Measurements from ENCODE around the gene VEGFA.

Gene VEGFA

DNA sequence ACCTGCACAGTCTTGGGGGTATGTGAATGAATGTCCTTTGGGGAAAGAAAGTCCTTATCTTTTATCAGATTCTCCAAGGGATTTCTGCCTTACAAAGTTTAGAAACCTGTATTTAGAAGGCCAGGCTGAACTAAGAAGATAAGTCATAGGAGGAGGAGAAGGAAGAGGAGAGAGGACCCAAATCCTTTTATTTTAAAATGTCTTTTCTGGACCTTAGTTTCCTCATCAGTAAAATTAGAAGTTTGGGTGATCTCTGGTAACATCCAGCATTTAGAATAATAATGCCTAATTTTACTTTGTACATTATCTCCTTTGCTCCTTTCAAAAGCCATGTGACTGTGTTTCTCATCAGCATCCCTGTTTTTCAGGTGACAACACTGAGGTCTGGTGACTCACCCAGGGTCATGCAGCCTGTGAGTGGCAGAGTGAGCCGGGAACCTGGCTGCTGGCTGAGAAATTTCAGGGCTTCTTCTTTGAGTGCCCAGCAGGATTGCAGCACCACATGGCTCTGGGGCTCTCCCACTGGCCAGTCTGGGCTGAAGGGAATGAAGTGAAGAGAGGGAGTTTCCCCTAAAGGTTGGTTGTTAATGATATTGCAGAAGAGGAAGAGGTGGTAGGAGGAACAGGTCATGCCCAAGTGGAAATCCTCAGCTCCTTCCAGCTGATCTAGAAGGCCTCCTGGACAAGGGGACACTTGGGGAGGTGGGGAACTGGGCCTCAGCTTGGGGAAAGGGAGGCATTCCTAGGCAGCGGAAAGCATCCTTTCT is 34.0 kb downstream of the VEGFA start:
- H3K4me3 ChIP-seq (ENCODE audit: low read depth in 1 of 2, low read length in 2 of 2): no peak overlapping the region
- H3K36me3 ChIP-seq (ENCODE audit: control insufficient read depth in 1 of 2, insufficient read depth in 2 of 2, low read length in 2 of 2): no peaks in the 10 kb centered on the region
- H3K4me1 ChIP-seq (ENCODE audit: control insufficient read depth in 1 of 2, insufficient read depth in 2 of 2, low read length in 2 of 2): peaks cover 0 to 4% of the 10 kb centered on the region in 2 donors
- peak overlapping the region; percentile 13 for H3K27ac ChIP-seq (ENCODE audit: low read length)
- H3K9me3 ChIP-seq (ENCODE audit: control insufficient read depth in 1 of 2, low read length in 2 of 2): no peaks in the 10 kb centered on the region
- no peaks in the 10 kb centered on the region for H3K27me3 ChIP-seq (ENCODE audit: low read depth, low read length)

DNA sequence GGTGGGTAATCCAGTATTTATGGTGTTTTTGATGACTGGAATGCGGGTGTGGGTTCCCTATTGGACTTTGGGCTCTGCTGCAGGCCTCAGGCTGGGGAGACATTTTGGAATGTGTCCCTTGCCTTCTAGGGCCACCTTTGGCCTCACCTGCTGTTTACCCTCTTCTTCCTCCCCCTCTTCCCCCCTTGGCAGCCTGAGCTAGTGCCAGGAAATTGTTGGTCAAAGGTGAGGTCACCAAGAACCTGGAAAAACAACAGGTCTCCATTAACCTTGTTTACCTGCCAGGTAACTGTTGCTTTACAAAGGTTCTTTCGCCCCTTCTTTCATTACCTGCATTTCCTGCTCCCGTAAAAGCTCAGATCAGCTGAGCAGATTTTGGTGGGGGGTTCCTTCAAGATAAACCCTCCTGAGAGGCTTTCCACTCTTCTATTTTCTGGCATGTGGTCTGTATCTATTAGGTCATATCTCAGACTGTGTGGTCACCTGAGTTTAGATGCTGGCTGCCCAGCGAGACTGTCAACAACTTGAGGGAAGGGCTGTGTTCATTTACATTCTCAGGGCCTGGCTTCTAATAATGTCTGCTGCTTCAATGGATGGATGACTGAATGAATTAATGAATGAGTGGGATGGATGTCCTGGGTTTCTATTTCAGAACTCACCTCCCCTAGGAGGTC is 34.7 kb downstream of the VEGFA start:
- Histone ChIP-seq H3K27ac (ENCODE audit: low read length) (peak overlapping the region; percentile 45), H3K4me1 (ENCODE audit: control insufficient read depth in 1 of 2, insufficient read depth in 2 of 2, low read length in 2 of 2) (peaks cover 0 to 4% of the 10 kb centered on the region in 2 donors)

DNA sequence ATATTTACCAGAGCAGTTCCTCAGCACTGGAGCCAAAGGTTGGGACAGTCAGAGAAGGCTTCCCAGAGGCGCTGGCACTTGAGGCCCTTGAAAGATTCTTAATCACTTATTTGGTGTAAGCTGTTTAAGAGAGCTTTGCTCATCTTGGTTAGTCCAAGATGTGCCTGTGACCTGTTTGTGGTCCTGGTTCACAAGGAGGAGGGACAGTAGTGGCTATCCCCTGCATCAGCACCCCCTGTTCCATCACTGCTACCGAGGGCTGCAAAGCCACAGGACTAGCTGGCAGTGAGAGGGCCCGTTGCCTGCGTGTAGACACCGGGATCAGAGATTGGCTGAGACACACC is 35.7 kb downstream of the VEGFA start:
- H3K9me3 ChIP-seq (ENCODE audit: control insufficient read depth in 1 of 2, low read length in 2 of 2): no peaks in the 10 kb centered on the region
- peaks cover 0 to 4% of the 10 kb centered on the region in 2 donors for H3K4me1 ChIP-seq (ENCODE audit: control insufficient read depth in 1 of 2, insufficient read depth in 2 of 2, low read length in 2 of 2)
- H3K27ac ChIP-seq (ENCODE audit: low read length): peak overlapping the region; percentile 69
- H3K36me3 ChIP-seq (ENCODE audit: control insufficient read depth in 1 of 2, insufficient read depth in 2 of 2, low read length in 2 of 2): no peaks in the 10 kb centered on the region
- H3K4me3 ChIP-seq (ENCODE audit: low read depth in 1 of 2, low read length in 2 of 2): no peak overlapping the region
- H3K27me3 ChIP-seq (ENCODE audit: low read depth, low read length): no peaks in the 10 kb centered on the region

More for the DNA sequence above, 34.7 kb downstream of the VEGFA start:
- Histone ChIP-seq H3K36me3 (ENCODE audit: control insufficient read depth in 1 of 2, insufficient read depth in 2 of 2, low read length in 2 of 2) (no peaks in the 10 kb centered on the region), H3K27me3 (ENCODE audit: low read depth, low read length) (no peaks in the 10 kb centered on the region), H3K9me3 (ENCODE audit: control insufficient read depth in 1 of 2, low read length in 2 of 2) (no peaks in the 10 kb centered on the region), H3K4me3 (ENCODE audit: low read depth in 1 of 2, low read length in 2 of 2) (no peak overlapping the region)

DNA sequence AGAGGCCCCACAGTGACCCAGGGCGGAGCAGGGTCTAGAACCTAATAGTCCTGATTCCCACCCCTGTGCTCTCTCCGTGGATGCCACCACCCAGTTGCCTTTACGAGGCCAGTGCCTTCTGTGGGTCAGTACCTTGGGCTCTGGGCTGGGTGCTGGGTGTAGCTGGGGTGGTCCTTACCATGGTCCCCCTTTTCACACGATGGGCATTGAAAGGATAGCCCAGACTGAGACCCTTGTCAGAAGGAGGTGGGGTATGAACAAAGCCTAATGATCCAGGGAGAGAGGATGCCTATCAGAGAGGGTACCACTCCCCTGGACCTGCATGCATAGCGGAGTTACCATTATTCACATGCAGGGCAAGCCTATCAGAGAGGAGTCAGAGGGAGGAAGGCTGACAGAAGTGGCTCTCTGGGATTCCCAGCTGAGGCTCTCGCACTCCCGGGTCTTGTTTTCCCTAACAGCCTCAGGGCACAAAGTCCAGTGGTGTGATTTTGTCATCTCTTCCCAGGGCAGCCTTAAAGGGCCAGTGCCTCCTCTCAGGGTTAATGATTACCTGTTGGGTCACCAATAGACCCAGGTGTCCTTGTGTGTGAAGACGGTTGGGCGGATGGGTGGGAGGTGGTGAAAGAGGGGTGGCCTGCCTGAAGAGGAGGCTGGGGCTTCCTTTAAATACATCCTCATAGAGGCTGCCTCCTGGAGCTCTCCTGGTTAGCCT is 36.2 kb downstream of the VEGFA start:
- H3K36me3 ChIP-seq (ENCODE audit: control insufficient read depth in 1 of 2, insufficient read depth in 2 of 2, low read length in 2 of 2): no peaks in the 10 kb centered on the region
- no peaks in the 10 kb centered on the region for H3K27me3 ChIP-seq (ENCODE audit: low read depth, low read length)
- peak overlapping the region; percentile 69 for H3K27ac ChIP-seq (ENCODE audit: low read length)
- no peaks in the 10 kb centered on the region for H3K9me3 ChIP-seq (ENCODE audit: control insufficient read depth in 1 of 2, low read length in 2 of 2)
- peaks cover 0 to 4% of the 10 kb centered on the region in 2 donors for H3K4me1 ChIP-seq (ENCODE audit: control insufficient read depth in 1 of 2, insufficient read depth in 2 of 2, low read length in 2 of 2)
- H3K4me3 ChIP-seq (ENCODE audit: low read depth in 1 of 2, low read length in 2 of 2): no peak overlapping the region

DNA sequence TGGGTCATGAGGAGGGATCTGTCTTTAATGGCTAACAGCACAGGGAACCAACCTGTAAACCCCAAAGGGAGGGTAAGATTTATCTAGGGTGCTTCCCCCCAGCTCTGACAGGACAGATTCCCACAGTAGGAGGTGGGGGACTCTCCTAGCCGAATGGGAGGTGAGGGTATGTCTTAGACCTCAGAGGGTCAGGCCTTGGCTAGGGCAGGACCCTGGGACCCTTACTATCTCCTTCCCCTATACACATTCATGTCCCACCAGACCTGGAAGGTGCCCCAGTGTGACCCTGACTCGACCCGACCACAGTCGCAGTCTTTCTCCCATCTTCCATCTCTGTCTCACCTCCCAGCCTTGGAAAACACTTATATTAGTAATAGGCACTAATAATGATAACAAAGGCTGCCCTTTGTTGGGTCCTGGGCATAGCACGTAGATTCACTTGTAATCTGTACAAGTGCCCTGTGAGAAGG is 36.8 kb downstream of the VEGFA start:
- Histone ChIP-seq H3K36me3 (ENCODE audit: control insufficient read depth in 1 of 2, insufficient read depth in 2 of 2, low read length in 2 of 2) (no peaks in the 10 kb centered on the region), H3K4me3 (ENCODE audit: low read depth in 1 of 2, low read length in 2 of 2) (no peak overlapping the region), H3K4me1 (ENCODE audit: control insufficient read depth in 1 of 2, insufficient read depth in 2 of 2, low read length in 2 of 2) (peaks cover 0 to 4% of the 10 kb centered on the region in 2 donors), H3K27me3 (ENCODE audit: low read depth, low read length) (no peaks in the 10 kb centered on the region), H3K9me3 (ENCODE audit: control insufficient read depth in 1 of 2, low read length in 2 of 2) (no peaks in the 10 kb centered on the region), H3K27ac (ENCODE audit: low read length) (peak overlapping the region; percentile 69)

DNA sequence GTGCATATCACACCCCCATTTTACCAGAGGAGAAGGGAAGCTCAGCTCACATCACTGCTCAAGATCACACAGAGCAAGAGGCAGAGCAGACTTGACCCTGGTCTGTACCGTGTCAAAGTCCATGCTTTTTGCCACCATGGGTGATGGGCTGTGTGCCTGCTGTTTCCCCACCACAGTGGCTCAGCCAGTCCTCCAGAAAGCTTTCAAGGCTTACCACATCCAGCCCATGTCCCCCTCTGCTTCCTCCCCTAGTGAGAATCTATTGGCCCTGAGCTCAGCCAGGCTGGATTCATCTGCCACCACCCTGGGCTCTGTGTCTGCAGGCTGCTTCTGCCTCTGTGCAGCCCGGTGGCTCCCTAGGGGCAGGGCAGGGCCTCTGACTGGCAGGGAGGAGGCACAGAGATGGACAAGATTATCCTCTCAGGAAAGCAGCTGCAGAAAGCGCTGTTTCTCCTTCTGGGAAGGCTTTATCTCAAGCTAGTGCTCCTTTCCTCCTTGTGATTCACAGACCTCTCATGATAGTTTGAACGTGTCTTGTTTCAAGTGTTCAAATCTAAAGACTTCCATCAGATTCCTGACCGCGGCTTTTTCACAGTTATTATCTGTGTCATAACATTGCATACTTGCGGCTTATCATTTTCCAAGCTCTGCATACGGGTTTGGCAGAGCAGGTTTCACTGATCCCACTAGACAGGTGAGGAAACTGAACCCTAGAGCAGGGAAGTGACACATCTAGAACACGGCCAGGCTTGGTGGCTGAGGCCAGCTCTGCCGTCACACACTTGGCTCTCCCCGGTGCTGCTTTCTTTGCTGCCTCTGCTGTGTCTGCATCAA is 37.4 kb downstream of the VEGFA start:
- Histone ChIP-seq H3K9me3 (ENCODE audit: control insufficient read depth in 1 of 2, low read length in 2 of 2) (no peaks in the 10 kb centered on the region), H3K27me3 (ENCODE audit: low read depth, low read length) (no peaks in the 10 kb centered on the region), H3K27ac (ENCODE audit: low read length) (no peak overlapping the region), H3K4me3 (ENCODE audit: low read depth in 1 of 2, low read length in 2 of 2) (no peak overlapping the region), H3K4me1 (ENCODE audit: control insufficient read depth in 1 of 2, insufficient read depth in 2 of 2, low read length in 2 of 2) (peaks cover 0 to 4% of the 10 kb centered on the region in 2 donors), H3K36me3 (ENCODE audit: control insufficient read depth in 1 of 2, insufficient read depth in 2 of 2, low read length in 2 of 2) (no peaks in the 10 kb centered on the region)

DNA sequence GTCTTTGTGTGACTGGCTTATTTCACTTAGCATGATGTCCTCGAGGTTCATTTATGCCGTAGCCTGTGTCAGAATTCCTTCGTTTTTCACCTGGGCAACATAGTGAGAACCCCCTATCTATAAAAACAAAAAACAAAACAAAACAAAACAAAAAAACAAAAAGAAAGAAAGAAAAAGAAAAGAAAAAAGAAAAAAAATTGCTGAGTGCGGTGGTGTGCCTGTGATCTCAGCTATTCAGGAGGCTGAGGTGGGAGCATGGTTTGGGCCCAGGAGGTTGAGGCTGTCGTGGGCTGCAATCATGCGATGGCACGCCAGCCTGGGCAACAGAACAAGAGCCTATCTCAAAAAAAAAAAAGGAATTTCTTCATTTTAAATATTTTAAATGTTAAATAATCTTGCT is 38.4 kb downstream of the VEGFA start:
- no peaks in the 10 kb centered on the region for H3K27me3 ChIP-seq (ENCODE audit: low read depth, low read length)
- no peak overlapping the region for H3K4me3 ChIP-seq (ENCODE audit: low read depth in 1 of 2, low read length in 2 of 2)
- peaks cover 0 to 1% of the 10 kb centered on the region in 2 donors for H3K4me1 ChIP-seq (ENCODE audit: control insufficient read depth in 1 of 2, insufficient read depth in 2 of 2, low read length in 2 of 2)
- no peaks in the 10 kb centered on the region for H3K9me3 ChIP-seq (ENCODE audit: control insufficient read depth in 1 of 2, low read length in 2 of 2)
- no peaks in the 10 kb centered on the region for H3K36me3 ChIP-seq (ENCODE audit: control insufficient read depth in 1 of 2, insufficient read depth in 2 of 2, low read length in 2 of 2)
- H3K27ac ChIP-seq (ENCODE audit: low read length): no peak overlapping the region

DNA sequence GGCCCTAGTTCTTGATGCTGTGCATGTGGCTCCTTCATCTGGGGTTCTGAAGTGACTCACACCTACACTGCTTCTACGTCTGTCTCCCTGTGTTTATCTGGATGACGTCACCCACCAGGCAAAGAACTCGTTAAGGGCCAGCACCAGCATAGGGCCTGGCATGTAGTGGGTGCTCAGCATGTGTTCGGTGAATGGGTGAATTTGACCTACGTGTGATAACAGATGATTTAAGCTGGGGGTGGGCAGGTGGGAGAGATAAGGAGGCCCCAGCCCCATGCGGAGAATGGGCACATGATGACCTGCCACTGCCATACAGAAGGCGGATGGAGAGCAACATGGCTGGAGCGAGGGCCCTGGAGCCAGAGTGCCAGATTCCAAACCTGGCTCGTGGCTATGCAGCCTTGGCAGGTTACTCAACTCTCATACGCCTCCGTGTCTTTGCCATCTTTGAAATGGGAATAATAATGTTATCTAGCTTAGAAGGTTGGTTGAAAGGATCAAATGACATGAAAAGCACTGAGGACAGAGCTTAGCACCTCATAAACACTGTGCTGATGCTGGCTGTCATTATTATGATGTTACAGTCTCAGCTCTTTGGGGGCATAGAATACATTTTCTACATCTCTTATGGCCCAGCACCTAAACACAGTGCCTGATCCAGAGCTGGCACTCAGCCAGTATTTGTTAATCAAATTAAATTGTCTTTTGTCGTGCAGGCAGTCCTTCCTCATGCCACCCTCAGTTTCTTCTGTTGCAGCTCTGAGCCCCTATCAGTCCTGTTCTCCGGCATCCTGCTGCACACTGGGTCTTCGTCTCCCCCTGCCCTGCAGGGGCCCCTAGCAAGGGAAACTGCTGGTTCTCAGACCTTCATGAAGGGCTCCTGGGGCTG is 39.6 kb downstream of the VEGFA start:
- Histone ChIP-seq H3K36me3 (ENCODE audit: control insufficient read depth in 1 of 2, insufficient read depth in 2 of 2, low read length in 2 of 2) (no peaks in the 10 kb centered on the region), H3K27ac (ENCODE audit: low read length) (no peak overlapping the region), H3K27me3 (ENCODE audit: low read depth, low read length) (no peaks in the 10 kb centered on the region), H3K4me1 (ENCODE audit: control insufficient read depth in 1 of 2, insufficient read depth in 2 of 2, low read length in 2 of 2) (peaks cover 0 to 4% of the 10 kb centered on the region in 2 donors), H3K4me3 (ENCODE audit: low read depth in 1 of 2, low read length in 2 of 2) (no peak overlapping the region), H3K9me3 (ENCODE audit: control insufficient read depth in 1 of 2, low read length in 2 of 2) (no peaks in the 10 kb centered on the region)

DNA sequence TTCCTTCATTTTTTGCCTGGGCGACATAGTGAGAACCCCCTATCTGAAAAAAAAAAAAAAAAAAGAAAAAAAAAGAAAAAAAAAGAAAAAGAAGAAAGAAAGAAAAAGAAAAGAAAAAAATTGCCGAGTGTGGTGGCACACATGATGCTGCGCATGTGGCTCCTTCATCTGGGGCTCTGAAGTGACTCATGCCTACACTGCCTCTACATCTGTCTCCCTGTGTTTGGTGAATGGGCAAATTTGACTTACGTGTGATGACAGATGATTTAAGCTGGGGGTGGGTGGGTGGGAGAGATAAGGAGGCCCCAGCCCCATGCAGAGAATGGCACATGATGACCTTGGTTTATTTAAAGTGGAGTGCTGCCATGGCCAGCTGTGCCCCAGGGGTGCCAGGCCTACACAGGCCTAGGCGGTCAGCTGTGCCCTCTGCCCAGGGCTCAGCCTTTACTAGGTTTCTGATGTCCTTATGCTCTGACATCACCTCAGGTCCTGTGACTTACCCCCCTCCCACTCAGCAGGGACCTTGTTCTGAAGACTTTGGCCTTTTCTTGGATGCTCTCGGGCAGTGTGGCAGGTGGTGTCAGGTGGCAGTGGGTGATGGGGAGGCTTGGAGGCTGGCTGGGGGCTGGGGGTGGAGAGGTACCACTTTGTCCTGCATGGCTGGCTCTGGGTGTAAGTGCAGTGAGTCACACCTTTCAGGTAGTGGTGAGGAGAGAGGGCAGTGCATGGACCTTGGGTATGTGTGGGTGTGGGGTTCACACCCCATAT is 41.1 kb downstream of the VEGFA start:
- H3K4me1 ChIP-seq (ENCODE audit: control insufficient read depth in 1 of 2, insufficient read depth in 2 of 2, low read length in 2 of 2): peaks cover 0 to 4% of the 10 kb centered on the region in 2 donors
- H3K27ac ChIP-seq (ENCODE audit: low read length): no peak overlapping the region
- H3K36me3 ChIP-seq (ENCODE audit: control insufficient read depth in 1 of 2, insufficient read depth in 2 of 2, low read length in 2 of 2): no peaks in the 10 kb centered on the region
- no peaks in the 10 kb centered on the region for H3K9me3 ChIP-seq (ENCODE audit: control insufficient read depth in 1 of 2, low read length in 2 of 2)
- no peak overlapping the region for H3K4me3 ChIP-seq (ENCODE audit: low read depth in 1 of 2, low read length in 2 of 2)
- H3K27me3 ChIP-seq (ENCODE audit: low read depth, low read length): no peaks in the 10 kb centered on the region

DNA sequence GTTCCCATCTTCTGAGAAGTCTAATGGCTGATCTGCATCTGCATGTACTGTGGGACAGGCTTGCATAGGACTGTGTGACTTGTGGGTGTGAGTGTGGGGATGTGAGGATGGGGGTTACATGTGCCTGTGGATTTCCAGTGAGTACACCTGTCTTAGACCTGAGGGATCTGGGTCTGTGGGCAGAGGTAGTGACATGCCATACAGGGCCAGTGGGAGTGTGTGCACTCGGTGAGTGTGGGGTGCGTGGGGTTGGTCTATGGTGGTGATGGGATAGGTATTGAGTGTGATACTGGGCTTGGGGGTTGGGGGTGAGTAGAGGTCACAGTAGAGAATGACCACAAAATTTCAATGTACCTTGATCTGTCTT is 41.7 kb downstream of the VEGFA start:
- no peaks in the 10 kb centered on the region for H3K36me3 ChIP-seq (ENCODE audit: control insufficient read depth in 1 of 2, insufficient read depth in 2 of 2, low read length in 2 of 2)
- H3K4me3 ChIP-seq (ENCODE audit: low read depth in 1 of 2, low read length in 2 of 2): no peak overlapping the region
- H3K27me3 ChIP-seq (ENCODE audit: low read depth, low read length): no peaks in the 10 kb centered on the region
- no peaks in the 10 kb centered on the region for H3K9me3 ChIP-seq (ENCODE audit: control insufficient read depth in 1 of 2, low read length in 2 of 2)
- peaks cover 0 to 4% of the 10 kb centered on the region in 2 donors for H3K4me1 ChIP-seq (ENCODE audit: control insufficient read depth in 1 of 2, insufficient read depth in 2 of 2, low read length in 2 of 2)
- no peak overlapping the region for H3K27ac ChIP-seq (ENCODE audit: low read length)

All from muscle layer of duodenum (tissue), 2 donors.